Spleen (tissue), 11 donors: Measurements from ENCODE around the gene SMG6. TPM values are rescaled to one million over a fixed set of nuclear protein-coding genes. Genes with fewer than 3 reads are reported as not detected.

Source experiments
- DNase-seq: peaks from one replicate; pipeline ENCODE4 v3.0.0-alpha.2; 2020
- H3K27ac ChIP-seq, 8 donors: fragments of 200-600 bp; sonication (generic) in 7 of 8; 1 replicate in 4 of 8; 2 replicates in 4 of 8; pipeline versions ENCODE4 v1.5.0 to v1.8.0; 2016 to 2021; ENCODE audit warnings: inconsistent platforms in 4 of 8, mild to moderate bottlenecking in 4 of 8, moderate library complexity in 1 of 8
- H3K27me3 ChIP-seq, 7 donors: fragments of 200-600 bp; sonication (generic) in 6 of 7; replicated peaks in 1 of 7; 1 replicate in 4 of 7; 2 replicates in 3 of 7; pipeline versions ENCODE4 v1.5.0 to v1.8.0; 2016 to 2021; ENCODE audit warnings: inconsistent platforms in 3 of 7, mild to moderate bottlenecking in 1 of 7
- H3K36me3 ChIP-seq, 6 donors: fragments of 200-600 bp; sonication (generic) in 5 of 6; 1 replicate in 4 of 6; 2 replicates in 2 of 6; pipeline versions ENCODE4 v1.5.0 to v1.8.0; 2016 to 2021; ENCODE audit warnings: inconsistent platforms in 2 of 6
- H3K4me1 ChIP-seq, 6 donors: fragments of 200-600 bp; sonication (generic) in 5 of 6; 1 replicate in 3 of 6; 2 replicates in 3 of 6; pipeline versions ENCODE4 v1.5.0 to v1.8.0; 2016 to 2021; ENCODE audit warnings: inconsistent platforms in 3 of 6
- H3K4me3 ChIP-seq, 8 donors: fragments of 200-600 bp; sonication (generic) in 7 of 8; 1 replicate in 4 of 8; 2 replicates in 4 of 8; pipeline versions ENCODE4 v1.5.0 to v1.8.0; 2016 to 2021; ENCODE audit warnings: inconsistent platforms in 4 of 8, mild to moderate bottlenecking in 4 of 8, moderate library complexity in 2 of 8
- H3K9me3 ChIP-seq, 8 donors: fragments of 200-600 bp; sonication (generic) in 7 of 8; 1 replicate in 4 of 8; 2 replicates in 4 of 8; pipeline versions ENCODE4 v1.5.0 to v1.8.0; 2016 to 2021; ENCODE audit warnings: inconsistent platforms in 4 of 8
- CTCF ChIP-seq, 11 experiments: fragments of 200-600 bp in 7 of 11; fragments of 450-650 bp in 4 of 11; sonication (generic) in 4 of 11; IDR thresholded peaks in 8 of 11; conservative IDR thresholded peaks in 3 of 11; 1 replicate in 7 of 11; 2 replicates in 4 of 11; pipeline versions ENCODE4 v1.4.0 to v1.8.0; 2016 to 2021; ENCODE audit warnings: antibody characterized with exemption in 11 of 11, inconsistent platforms in 4 of 11, mild to moderate bottlenecking in 1 of 11
- POLR2A ChIP-seq, 3 donors: fragments of 450-650 bp; IDR thresholded peaks; one replicate each; pipeline ENCODE4 v1.5.1; 2017; ENCODE audit warnings: antibody characterized with exemption in 3 of 3, mild to moderate bottlenecking in 1 of 3
- POLR2AphosphoS5 ChIP-seq, 3 donors: sonication (generic); formaldehyde crosslinking; IDR thresholded peaks; one replicate each; pipeline ENCODE4 v1.5.1; 2017; ENCODE audit warnings: antibody characterized with exemption in 3 of 3
- WGBS, 5 donors: extraction: QIAGEN DNeasy Blood & Tissue Kit in 3 of 5; methylation state at CpG; one replicate each; pipeline versions ENCODE4 v1.1.5 to v1.1.7; 2013 to 2018; 5-methylcytosine and 5-hydroxymethylcytosine counted together
- intact Hi-C: fragments of 100-400 bp; cut with DNase I; formaldehyde crosslinking; loops from one replicate; pipeline ENCODE4 v1.15.0; 2023; ENCODE audit warnings: low total_unique reads
- polyA plus RNA-seq, 3 donors: library from polyadenylated mRNA; stranded (reverse); fragments of 200-250 nt; gene quantifications; one replicate each; pipeline ENCODE4 v1.2.1, GENCODE V29; 2013
- total RNA-seq, 7 donors: library from RNA; depleted of rRNA in 3 of 7; stranded (reverse); fragments of >200 nt in 3 of 7; fragmentation: NEBNext Ultra II Directional in 4 of 7; extraction: Animal tissue kit (Norgen Biotek cat#: 25700) in 4 of 7; gene quantifications; one replicate each; pipeline versions ENCODE4 v1.1.0 to v1.2.1, GENCODE V29; 2016 to 2021
- donor health status: healthy with polysubstance abuse.
- donor health status: DM: no; HTN: no; CAD: no; lungs with moderate emphysema.
- donor health status: DM: no; HTN: no; CAD: no.
- donor health status: Bipolar disorder and iron deficiency.
- donor health status: healthy.
- donor health status: DM: no; HTN: no; CAD: no.
- donor health status: DM: yes; HTN: yes; CAD: no.

Gene SMG6
- total and polyA plus RNA-seq, 10 donors: 9.7 to 44.2 (median 28.0) TPM

- Histone ChIP-seq H3K27ac (no peak overlapping the region), H3K27me3 (no peaks in the 10 kb centered on the region), H3K4me1 (peaks cover 0 to 31% (median 11%) of the 10 kb centered on the region in 6 donors), H3K4me3 (no peak overlapping the region), H3K36me3 (peaks cover 0 to 15% (median 0%) of the 10 kb centered on the region in 6 donors), H3K9me3 (no peaks in the 10 kb centered on the region)
- 89 to 100% (median 93%) methylated on average over 3 of the region's 3 CpGs for WGBS, 5 donors
- DNase-seq: no peak
- intact Hi-C loops: no loop called here
- TF ChIP-seq POLR2A (IDR thresholded peaks at IDR 0.05) (no peak), CTCF (IDR thresholded peaks at IDR 0.05 in 8 of 11, conservative IDR thresholded peaks at IDR 0.05 in 3 of 11) (no peak), POLR2AphosphoS5 (IDR thresholded peaks at IDR 0.05) (no peak)
Observed at GRCh38 chr17:2107506-2107905, 196.1 kb downstream of the SMG6 start.

- Histone ChIP-seq H3K27me3 (no peaks in the 10 kb centered on the region), H3K36me3 (peaks cover 0 to 15% (median 0%) of the 10 kb centered on the region in 6 donors), H3K9me3 (no peaks in the 10 kb centered on the region), H3K4me1 (peaks cover 0 to 34% (median 12%) of the 10 kb centered on the region in 6 donors), H3K4me3 (no peak overlapping the region), H3K27ac (peak overlapping the region in 6 of 8 donors; percentile 20 to 61 (median 53))
- TF ChIP-seq POLR2AphosphoS5 (IDR thresholded peaks at IDR 0.05) (no peak), CTCF (IDR thresholded peaks at IDR 0.05 in 8 of 11, conservative IDR thresholded peaks at IDR 0.05 in 3 of 11) (no peak), POLR2A (IDR thresholded peaks at IDR 0.05) (no peak)
- no peak for DNase-seq
- intact Hi-C loops: no loop called here
- 74 to 82% (median 76%) methylated on average over 2 of the region's 2 CpGs for WGBS, 5 donors
Observed at GRCh38 chr17:2107050-2107449, 196.5 kb downstream of the SMG6 start.

DNA sequence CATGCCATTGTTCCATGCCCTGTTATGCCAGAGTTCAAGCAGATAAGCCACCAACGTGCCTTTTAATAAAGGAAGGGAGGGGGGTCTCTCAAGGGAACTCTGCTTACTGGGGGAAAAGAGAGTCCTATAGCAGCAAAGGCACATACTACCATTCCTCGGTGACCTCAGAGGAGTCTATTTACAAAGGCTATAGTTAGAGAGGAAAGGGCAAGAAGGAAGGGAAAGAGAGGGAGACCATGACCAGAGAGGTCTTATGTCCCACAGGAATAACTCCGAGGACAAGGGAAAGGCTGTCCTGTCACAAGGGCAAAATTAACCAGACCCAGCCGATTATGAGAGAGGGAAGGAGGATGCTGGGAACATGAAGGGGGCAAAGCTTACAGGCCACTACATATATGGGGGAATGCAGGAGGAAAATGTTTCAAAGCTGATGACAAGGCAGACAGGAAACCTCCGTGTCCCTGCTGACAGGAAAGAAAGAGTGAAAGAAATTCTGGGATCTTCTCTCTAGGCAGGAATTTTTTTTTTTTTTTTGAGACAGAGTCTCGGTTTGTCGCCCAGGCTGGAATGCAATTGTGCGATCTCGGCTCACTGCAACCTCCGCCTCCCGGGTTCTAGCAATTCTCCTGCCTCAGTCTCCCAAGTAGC lies 197.2 kb downstream of the SMG6 start:
- DNase-seq: no peak
- peaks cover 0 to 15% (median 0%) of the 10 kb centered on the region in 6 donors for H3K36me3 ChIP-seq
- 59 to 84% (median 75%) methylated on average over 11 of the region's 11 CpGs for WGBS, 5 donors
- peaks cover 0 to 40% (median 15%) of the 10 kb centered on the region in 6 donors for H3K4me1 ChIP-seq
- H3K4me3 ChIP-seq: no peak overlapping the region
- no peaks in the 10 kb centered on the region for H3K9me3 ChIP-seq
- no peak for TF ChIP-seq POLR2AphosphoS5 (IDR thresholded peaks at IDR 0.05)
- TF ChIP-seq POLR2A (IDR thresholded peaks at IDR 0.05): no peak
- TF ChIP-seq CTCF (IDR thresholded peaks at IDR 0.05 in 8 of 11, conservative IDR thresholded peaks at IDR 0.05 in 3 of 11): no peak
- peak overlapping the region in 6 of 8 donors; percentile 20 to 61 (median 53) for H3K27ac ChIP-seq
- intact Hi-C loops: no loop called here
- H3K27me3 ChIP-seq: no peaks in the 10 kb centered on the region

- no peak overlapping the region for H3K4me3 ChIP-seq
- peaks cover 0 to 48% (median 22%) of the 10 kb centered on the region in 6 donors for H3K4me1 ChIP-seq
- peak overlapping the region in 4 of 8 donors; percentile 31 to 61 (median 54) for H3K27ac ChIP-seq
- H3K9me3 ChIP-seq: no peaks in the 10 kb centered on the region
- WGBS, 5 donors: 87 to 97% (median 90%) methylated on average over 1 of the region's 1 CpG
- DNase-seq: no peak
- peaks cover 0 to 14% (median 0%) of the 10 kb centered on the region in 6 donors for H3K36me3 ChIP-seq
- TF ChIP-seq POLR2A (IDR thresholded peaks at IDR 0.05): no peak
- TF ChIP-seq CTCF (IDR thresholded peaks at IDR 0.05 in 8 of 11, conservative IDR thresholded peaks at IDR 0.05 in 3 of 11): no peak
- intact Hi-C loops: no loop called here
- H3K27me3 ChIP-seq: no peaks in the 10 kb centered on the region
Observed at GRCh38 chr17:2105663-2106062, 197.9 kb downstream of the SMG6 start.
